HUDEP-2 (cell line): Measurements from ENCODE around the gene CCDC106.

Source experiments
- DNase-seq, 76 experiments: peaks; one replicate each; lab custom pipeline; 2025; ENCODE audit not compliant: unreplicated experiment in 76 of 76; lab: John Stamatoyannopoulos, UW

CCDC106 gene

GRCh38 chr19:55647732-55648584 is at the start of gene CCDC106:
Gene CCDC106, plus strand, starts transcription at chr19:55648212. Its CDS starts 835 bp downstream, at chr19:55649047.
- DNase-seq: peak in 46 of 76 experiments; percentile 9 to 74 (median 46)

DNA sequence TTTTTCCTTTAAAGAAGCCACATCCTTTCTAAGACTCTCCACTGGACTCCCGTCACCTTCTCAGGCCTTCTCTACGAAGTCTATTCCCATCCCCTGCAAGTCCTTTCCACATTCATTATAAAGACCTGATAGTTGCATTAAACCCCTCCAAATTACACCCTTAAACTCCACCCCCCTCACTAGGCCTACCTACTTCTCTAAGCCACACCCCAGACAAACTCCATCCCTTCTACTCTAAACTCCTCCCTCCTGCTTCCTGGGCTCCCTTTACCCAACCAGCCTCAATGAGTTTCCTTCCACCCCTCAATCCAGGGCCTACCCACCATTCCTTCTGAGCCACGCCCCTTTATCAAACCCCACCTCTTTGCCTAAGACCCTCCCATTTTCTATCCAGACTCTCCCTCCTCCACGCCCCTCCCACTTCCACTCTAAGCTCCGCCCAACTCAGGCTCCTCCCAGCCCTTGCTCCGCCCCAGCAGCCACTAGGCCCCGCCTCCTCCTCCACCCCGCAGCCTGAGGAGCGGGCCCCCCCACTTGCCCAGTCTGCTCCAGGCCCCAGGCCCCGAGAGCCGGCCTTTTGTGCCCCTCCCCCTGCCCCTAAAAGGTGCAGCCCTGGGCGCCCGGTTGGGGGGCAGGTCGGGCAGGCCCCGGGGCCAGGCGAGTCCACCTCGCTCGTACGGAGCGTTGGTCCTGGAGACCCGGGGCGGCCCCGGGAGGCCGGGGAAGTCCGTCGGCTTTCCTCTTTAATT is 49.1 kb upstream of the CCDC106 start:
- DNase-seq: peak in 75 of 76 experiments; percentile 68 to 100 (median 95)

DNA sequence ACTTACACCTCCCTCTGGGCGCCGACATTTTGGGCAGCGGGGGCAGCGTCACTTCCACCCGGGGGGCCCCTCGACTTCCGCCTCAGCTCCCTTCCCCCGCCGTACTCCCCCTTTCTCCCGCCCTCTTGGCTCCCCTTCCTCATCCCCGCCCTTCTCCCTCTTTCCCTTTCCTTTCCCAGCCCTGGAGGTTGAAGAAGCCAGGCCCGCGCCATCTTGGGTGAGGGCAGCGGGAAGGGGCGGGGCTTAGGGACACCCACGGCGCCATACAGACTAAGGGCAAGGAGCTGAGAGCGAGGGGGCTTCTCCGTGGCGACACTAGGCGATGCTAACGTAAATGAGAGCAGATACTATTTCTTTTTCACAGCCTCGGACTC is 48.6 kb upstream of the CCDC106 start, which contains the start of gene FIZ1:
Gene FIZ1, minus strand, starts transcription at position 50 of the 374 bp plus-strand sequence. CDS start 1,652 bp downstream, outside the sequence.
- peak in 75 of 76 experiments; percentile 86 to 100 (median 99) for DNase-seq

GRCh38 chr19:55599842-55600661 is 48.0 kb upstream of the CCDC106 start, which contains the start of gene ZNF524:
Gene ZNF524, plus strand, starts transcription at chr19:55600288. Its CDS starts 1,825 bp downstream, at chr19:55602113.
- peak in 75 of 76 experiments; percentile 67 to 99 (median 89) for DNase-seq

GRCh38 chr19:55600662-55601028 is 47.4 kb upstream of the CCDC106 start:
- no peak for DNase-seq

- DNase-seq: peak in 6 of 76 experiments; percentile 10 to 28 (median 22)
These were observed 46.9 kb upstream of the CCDC106 start for GRCh38 chr19:55601084-55601483.

- no peak for DNase-seq
These were observed 45.7 kb upstream of the CCDC106 start for GRCh38 chr19:55602104-55603001.

- no peak for DNase-seq
These were observed 44.9 kb upstream of the CCDC106 start for GRCh38 chr19:55603115-55603514.

- DNase-seq: peak in 36 of 76 experiments; percentile 14 to 63 (median 35)
These were observed 44.3 kb upstream of the CCDC106 start for GRCh38 chr19:55603581-55604292.

DNA sequence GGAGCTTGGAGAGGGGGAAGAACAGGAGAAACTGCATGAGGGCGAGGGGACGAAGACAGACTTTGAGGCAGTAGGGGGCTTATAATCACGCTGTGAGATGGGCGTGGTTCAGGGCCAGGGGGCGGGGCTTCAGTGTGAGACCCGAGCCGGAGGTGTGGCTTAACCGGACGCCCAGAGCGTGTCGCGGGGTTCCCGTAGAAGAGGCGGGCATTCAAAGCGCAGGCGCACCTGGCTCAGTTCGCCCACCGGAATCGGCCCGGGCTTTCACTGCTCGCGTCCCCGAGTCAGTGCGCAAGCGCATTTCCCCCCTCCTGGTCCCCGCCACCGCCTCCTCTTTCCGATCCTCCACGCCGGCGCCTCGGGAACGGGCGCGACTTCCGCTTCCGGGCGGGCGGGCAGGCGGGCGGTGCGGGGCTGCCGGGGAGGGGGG is 42.8 kb upstream of the CCDC106 start:
- DNase-seq: peak; percentile 48 to 99 (median 97)

- peak in 70 of 76 experiments; percentile 19 to 85 (median 66) for DNase-seq
These were observed 42.2 kb upstream of the CCDC106 start, which contains the start of gene ZNF865 for GRCh38 chr19:55605637-55606470. Gene ZNF865, plus strand, starts transcription at chr19:55605647. Its CDS starts 7,972 bp downstream, at chr19:55613619.

DNA sequence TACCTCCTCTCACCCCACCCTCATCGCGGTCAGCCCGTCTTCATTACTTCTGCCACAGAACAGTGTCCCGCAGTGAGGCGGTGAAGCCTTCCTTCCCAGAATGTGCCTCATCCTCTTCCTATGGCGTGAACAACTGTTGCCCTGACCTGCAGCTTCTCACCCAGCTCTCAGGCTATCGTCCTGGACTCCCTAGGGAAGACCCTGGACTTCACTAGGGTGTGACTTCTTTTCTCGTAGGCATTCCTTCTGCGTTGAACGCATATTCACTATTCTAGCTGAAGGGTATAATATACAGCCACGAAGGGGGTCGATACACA is 41.6 kb upstream of the CCDC106 start:
- no peak for DNase-seq

GRCh38 chr19:55606817-55607216 is 41.2 kb upstream of the CCDC106 start:
- DNase-seq: no peak

DNA sequence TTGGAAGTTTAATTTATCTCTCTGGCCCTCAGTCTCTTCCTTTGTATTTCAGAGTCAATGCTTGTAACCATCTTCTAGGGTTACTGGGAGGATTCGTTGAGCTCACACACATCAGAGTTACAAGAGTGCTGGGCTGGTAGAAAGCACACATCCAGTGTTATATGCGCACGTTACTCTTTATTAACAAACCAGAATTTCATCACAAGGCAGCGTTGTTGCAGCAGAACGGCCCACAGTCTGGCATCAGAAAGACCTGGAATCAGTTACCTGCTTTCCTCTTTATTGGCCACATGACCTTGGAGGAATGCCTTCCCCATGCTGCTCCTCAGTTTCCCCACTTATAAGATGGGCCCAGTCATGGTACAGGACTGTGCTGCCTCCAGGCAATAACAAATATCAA is 38.7 kb upstream of the CCDC106 start:
- no peak for DNase-seq

DNA sequence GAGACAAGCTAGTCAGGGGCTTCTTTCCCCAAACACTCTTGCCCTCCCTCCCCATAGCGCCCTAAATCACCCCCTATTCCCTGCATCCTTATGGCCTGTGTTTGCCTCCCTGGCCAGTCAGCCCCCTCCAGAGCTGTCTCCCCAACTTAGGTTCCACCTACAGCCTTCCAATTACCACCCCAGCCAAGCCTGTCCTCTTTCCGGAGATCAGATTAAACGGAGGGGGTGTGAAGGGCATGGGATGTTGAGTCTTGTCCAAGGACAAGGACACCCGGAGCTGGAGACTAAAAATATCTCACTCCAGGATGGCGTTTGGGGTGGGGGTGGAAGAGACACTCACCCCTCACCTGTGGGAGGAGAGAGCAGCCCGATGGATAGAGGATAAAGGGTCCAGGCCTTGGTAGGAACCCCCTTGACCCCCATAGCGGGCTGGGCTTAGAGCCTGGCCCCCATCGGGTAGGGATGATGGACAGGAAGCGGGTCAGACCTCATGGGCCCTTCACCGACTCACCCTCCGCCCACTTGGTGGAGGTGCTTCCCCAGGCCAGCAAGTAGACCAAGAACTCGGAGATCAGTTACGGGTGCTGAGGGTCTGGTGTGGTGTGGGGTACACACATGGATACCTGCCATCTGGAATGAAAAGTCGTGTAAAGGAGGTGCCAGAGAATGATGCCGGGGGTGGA is 36.6 kb upstream of the CCDC106 start:
- DNase-seq: no peak

DNA sequence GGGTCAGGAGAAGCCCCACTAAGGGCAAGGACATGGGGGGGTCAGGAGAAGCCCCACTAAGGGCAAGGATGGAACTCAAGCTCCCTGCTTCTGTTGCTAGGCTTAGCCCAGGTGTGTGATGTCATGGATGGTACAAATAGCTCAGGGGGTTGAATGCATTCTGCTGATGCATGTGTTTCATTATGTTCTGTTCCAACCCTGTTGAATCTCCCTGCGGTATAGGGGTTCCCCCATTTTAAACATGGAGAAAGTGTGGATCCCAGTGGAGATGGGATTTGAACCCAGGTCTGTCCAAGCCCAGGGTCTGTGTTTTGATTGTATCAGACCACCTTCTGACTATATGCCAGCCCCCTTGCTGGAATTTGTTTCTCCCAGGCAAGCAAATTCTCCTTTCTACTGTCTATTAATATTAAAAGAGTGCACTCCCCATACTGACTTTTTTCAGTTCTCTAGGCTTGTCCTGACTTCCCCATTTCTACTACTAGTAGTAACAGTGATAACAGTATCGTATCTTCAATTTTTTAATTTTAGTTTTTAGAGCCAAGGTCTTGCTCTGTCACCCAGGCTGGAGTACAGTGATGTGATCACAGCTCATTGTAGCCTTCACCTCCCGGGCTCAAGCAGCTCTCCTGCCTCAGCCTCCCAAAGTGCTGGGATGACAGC is 35.9 kb upstream of the CCDC106 start:
- no peak for DNase-seq

DNA sequence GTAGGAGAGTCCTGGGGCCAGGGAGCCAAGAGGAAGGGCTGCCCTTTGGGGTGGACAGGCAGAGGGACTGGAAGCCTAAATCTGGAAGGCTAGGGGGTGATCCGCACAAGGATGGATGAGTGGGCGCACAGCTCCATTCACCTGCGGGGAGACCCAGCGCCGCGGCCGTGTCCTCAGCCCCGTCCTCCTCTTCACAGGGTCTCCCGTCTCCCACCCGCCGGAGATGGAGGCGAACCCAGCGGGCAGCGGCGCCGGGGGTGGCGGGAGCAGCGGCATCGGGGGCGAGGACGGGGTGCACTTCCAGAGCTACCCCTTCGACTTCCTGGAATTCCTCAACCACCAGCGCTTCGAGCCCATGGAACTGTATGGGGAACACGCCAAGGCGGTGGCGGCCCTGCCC is 34.6 kb upstream of the CCDC106 start:
- no peak for DNase-seq
